Muscle of leg (tissue), 11 donors: ENCODE results near the gene PCOLCE2. TPM values are rescaled to one million over a fixed set of nuclear protein-coding genes. Genes with fewer than 3 reads are reported as not detected.

ENCODE experiments used
- DNase-seq: peaks from one replicate; pipeline ENCODE4 v3.0.0; 2013
- H3K27ac ChIP-seq: one replicate; pipeline ENCODE4 v1.5.1; 2013; ENCODE audit warnings: mild to moderate bottlenecking, low read length, control low read depth
- H3K27me3 ChIP-seq: one replicate; pipeline ENCODE4 v1.6.1; 2013; ENCODE audit warnings: low read length; ENCODE audit not compliant: control insufficient read depth, insufficient read depth
- H3K36me3 ChIP-seq: one replicate; pipeline ENCODE4 v1.6.1; 2013; ENCODE audit warnings: low read length; ENCODE audit not compliant: control insufficient read depth, insufficient read depth
- H3K4me1 ChIP-seq: one replicate; pipeline ENCODE4 v1.6.1; 2013; ENCODE audit warnings: low read length; ENCODE audit not compliant: control insufficient read depth, insufficient read depth
- H3K4me3 ChIP-seq: one replicate; pipeline ENCODE4 v1.5.1; 2013; ENCODE audit warnings: low read length, control low read depth
- H3K9me3 ChIP-seq: replicated peaks from 2 replicates; pipeline ENCODE4 v1.6.1; 2013; ENCODE audit warnings: low read depth, low read length; ENCODE audit not compliant: control insufficient read depth
- WGBS: methylation state at CpG from one replicate; pipeline ENCODE4 v1.1.5; 2013; ENCODE audit warnings: missing lambda C conversion rate; ENCODE audit not compliant: insufficient coverage; 5-methylcytosine and 5-hydroxymethylcytosine counted together
- polyA plus RNA-seq, 8 donors: library from polyadenylated mRNA; unstranded; fragments of 120-200 nt; gene quantifications; one replicate each; pipeline versions ENCODE4 v1.2.1 to v1.2.3, GENCODE V29; 2013; ENCODE audit warnings: inconsistent platforms in 1 of 8, low replicate concordance in 1 of 8; ENCODE audit not compliant: insufficient read length in 8 of 8, insufficient read depth in 1 of 8
- total RNA-seq: library from RNA; stranded (reverse); fragments of 120-200 nt; gene quantifications from one replicate; pipeline ENCODE4 v1.2.4, GENCODE V29; 2013

The PCOLCE2 gene
- total and polyA plus RNA-seq, 9 donors: 0.79 to 7.2 (median 2.2) TPM

GRCh38 chr3:142817897-142818296 is 71.0 kb downstream of the PCOLCE2 start:
- H3K27ac ChIP-seq: no peak overlapping the region

GRCh38 chr3:142817356-142817755 is 71.5 kb downstream of the PCOLCE2 start:
- Histone ChIP-seq H3K27ac (no peak overlapping the region), H3K4me1 (no peaks in the 10 kb centered on the region), H3K27me3 (no peaks in the 10 kb centered on the region), H3K36me3 (no peaks in the 10 kb centered on the region), H3K9me3 (no peaks in the 10 kb centered on the region), H3K4me3 (no peak overlapping the region)
- DNase-seq: no peak
- no CpG with 5 or more reads among the region's 1 CpG for WGBS

More at GRCh38 chr3:142817897-142818296, 71.0 kb downstream of the PCOLCE2 start:
- Histone ChIP-seq H3K9me3 (no peaks in the 10 kb centered on the region), H3K4me1 (no peaks in the 10 kb centered on the region), H3K36me3 (no peaks in the 10 kb centered on the region), H3K4me3 (no peak overlapping the region), H3K27me3 (no peaks in the 10 kb centered on the region)
- 76% methylated on average over 3 of the region's 7 CpGs for WGBS
- DNase-seq: no peak

GRCh38 chr3:142815803-142816202 is 73.1 kb downstream of the PCOLCE2 start:
- Histone ChIP-seq H3K4me3 (no peak overlapping the region), H3K27ac (no peak overlapping the region), H3K36me3 (no peaks in the 10 kb centered on the region), H3K9me3 (no peaks in the 10 kb centered on the region), H3K4me1 (no peaks in the 10 kb centered on the region), H3K27me3 (no peaks in the 10 kb centered on the region)
- no CpG with 5 or more reads among the region's 6 CpGs for WGBS
- DNase-seq: no peak

- no peaks in the 10 kb centered on the region for H3K9me3 ChIP-seq
- no peak for DNase-seq
- H3K27ac ChIP-seq: no peak overlapping the region
- no peaks in the 10 kb centered on the region for H3K27me3 ChIP-seq
- no peak overlapping the region for H3K4me3 ChIP-seq
- no peaks in the 10 kb centered on the region for H3K4me1 ChIP-seq
- 87% methylated on average over 3 of the region's 3 CpGs for WGBS
- no peaks in the 10 kb centered on the region for H3K36me3 ChIP-seq
Observed at GRCh38 chr3:142809259-142809658, 79.6 kb downstream of the PCOLCE2 start.

GRCh38 chr3:142808103-142808917 is 80.6 kb downstream of the PCOLCE2 start:
- DNase-seq: no peak
- no peak overlapping the region for H3K4me3 ChIP-seq
- no peaks in the 10 kb centered on the region for H3K4me1 ChIP-seq
- H3K9me3 ChIP-seq: no peaks in the 10 kb centered on the region
- no peak overlapping the region for H3K27ac ChIP-seq
- WGBS: 89% methylated on average over 6 of the region's 9 CpGs
- H3K36me3 ChIP-seq: no peaks in the 10 kb centered on the region
- no peaks in the 10 kb centered on the region for H3K27me3 ChIP-seq

- no peaks in the 10 kb centered on the region for H3K9me3 ChIP-seq
- H3K4me3 ChIP-seq: no peak overlapping the region
- no peaks in the 10 kb centered on the region for H3K27me3 ChIP-seq
- H3K27ac ChIP-seq: no peak overlapping the region
- H3K4me1 ChIP-seq: no peaks in the 10 kb centered on the region
- 65% methylated on average over 1 of the region's 1 CpG for WGBS
- H3K36me3 ChIP-seq: no peaks in the 10 kb centered on the region
- no peak for DNase-seq
Observed at GRCh38 chr3:142802891-142803290, 86.0 kb downstream of the PCOLCE2 start.

- H3K27ac ChIP-seq: no peak overlapping the region
Observed at GRCh38 chr3:142801746-142802145, 87.1 kb downstream of the PCOLCE2 start.

GRCh38 chr3:142796823-142797222 is 92.1 kb downstream of the PCOLCE2 start:
- Histone ChIP-seq H3K4me3 (no peak overlapping the region), H3K4me1 (no peaks in the 10 kb centered on the region), H3K9me3 (no peaks in the 10 kb centered on the region), H3K27me3 (no peaks in the 10 kb centered on the region), H3K36me3 (no peaks in the 10 kb centered on the region), H3K27ac (no peak overlapping the region)
- 80% methylated on average over 1 of the region's 2 CpGs for WGBS
- no peak for DNase-seq

More at GRCh38 chr3:142801746-142802145, 87.1 kb downstream of the PCOLCE2 start:
- no CpG with 5 or more reads among the region's 2 CpGs for WGBS
- no peak overlapping the region for H3K4me3 ChIP-seq
- H3K4me1 ChIP-seq: no peaks in the 10 kb centered on the region
- H3K36me3 ChIP-seq: no peaks in the 10 kb centered on the region
- no peak for DNase-seq
- no peaks in the 10 kb centered on the region for H3K9me3 ChIP-seq
- no peaks in the 10 kb centered on the region for H3K27me3 ChIP-seq

- no CpG with 5 or more reads among the region's 1 CpG for WGBS
- no peak for DNase-seq
- no peaks in the 10 kb centered on the region for H3K4me1 ChIP-seq
- no peak overlapping the region for H3K4me3 ChIP-seq
- H3K27me3 ChIP-seq: no peaks in the 10 kb centered on the region
- H3K9me3 ChIP-seq: no peaks in the 10 kb centered on the region
- H3K36me3 ChIP-seq: no peaks in the 10 kb centered on the region
- no peak overlapping the region for H3K27ac ChIP-seq
Observed at GRCh38 chr3:142795332-142795731, 93.6 kb downstream of the PCOLCE2 start.

GRCh38 chr3:142794508-142794907 is 94.4 kb downstream of the PCOLCE2 start:
- DNase-seq: no peak
- Histone ChIP-seq H3K4me1 (no peaks in the 10 kb centered on the region), H3K4me3 (no peak overlapping the region)

More at GRCh38 chr3:142794508-142794907, 94.4 kb downstream of the PCOLCE2 start:
- Histone ChIP-seq H3K27me3 (no peaks in the 10 kb centered on the region), H3K27ac (no peak overlapping the region), H3K36me3 (no peaks in the 10 kb centered on the region), H3K9me3 (no peaks in the 10 kb centered on the region)
- WGBS: 60% methylated on average over 1 of the region's 4 CpGs
